Hepatic stellate cell (primary cell): ENCODE measurements around the gene NRIP1.

Source experiments
- DNase-seq: peaks from one replicate; pipeline ENCODE4 v3.0.0; 2011; ENCODE audit warnings: low spot score

The NRIP1 gene

GRCh38 chr21:15066123-15066575, 1.3 kb upstream of the NRIP1 start:
- DNase-seq, result no peak

GRCh38 chr21:15065392-15066122, 757 bp upstream of the NRIP1 start:
- peak; percentile 84 for DNase-seq

GRCh38 chr21:15063814-15064575, 805 bp downstream of the NRIP1 start:
- peak; percentile 61 for DNase-seq

- no peak for DNase-seq
Measured at GRCh38 chr21:15063081-15063813, 1.6 kb downstream of the NRIP1 start.

GRCh38 chr21:15062606-15062965, 2.2 kb downstream of the NRIP1 start:
- DNase-seq, result no peak

GRCh38 chr21:15061747-15062605, 2.8 kb downstream of the NRIP1 start:
- no peak for DNase-seq

- DNase-seq, result no peak
Measured at GRCh38 chr21:15061279-15061678, 3.5 kb downstream of the NRIP1 start.

- DNase-seq, result no peak
Measured at GRCh38 chr21:15060543-15061175, 4.1 kb downstream of the NRIP1 start.

- no peak for DNase-seq
Measured at GRCh38 chr21:15059397-15059796, 5.4 kb downstream of the NRIP1 start.

GRCh38 chr21:15058854-15059263, 5.9 kb downstream of the NRIP1 start:
- peak; percentile 60 for DNase-seq

- DNase-seq, result no peak
Measured at GRCh38 chr21:15057285-15057684, 7.5 kb downstream of the NRIP1 start.

- no peak for DNase-seq
Measured at GRCh38 chr21:15054606-15055239, 10.1 kb downstream of the NRIP1 start.

GRCh38 chr21:15054089-15054488, 10.7 kb downstream of the NRIP1 start:
- no peak for DNase-seq

GRCh38 chr21:15053500-15053899, 11.3 kb downstream of the NRIP1 start:
- DNase-seq, result no peak

GRCh38 chr21:15052459-15052763, 12.4 kb downstream of the NRIP1 start:
- no peak for DNase-seq

- DNase-seq, result no peak
Measured at GRCh38 chr21:15051644-15052458, 12.9 kb downstream of the NRIP1 start.

- no peak for DNase-seq
Measured at GRCh38 chr21:15050568-15051377, 14.0 kb downstream of the NRIP1 start.

- no peak for DNase-seq
Measured at GRCh38 chr21:15045017-15045416, 19.8 kb downstream of the NRIP1 start.

- DNase-seq, result no peak
Measured at GRCh38 chr21:15042531-15042930, 22.3 kb downstream of the NRIP1 start.
